IPS DF 4.7 (cell line): ENCODE measurements around the gene EDEM3.
"Not testable (repeated sequence)": the region's sequence is repeated elsewhere in the genome, so short reads cannot be mapped to it uniquely, and the experiment has no call there.

Source experiments
- DNase-seq: peaks from one replicate; pipeline ENCODE4 v3.0.0-alpha.2; 2013; ENCODE audit warnings: low spot score; ENCODE audit errors: extremely low read depth

EDEM3 gene

DNA sequence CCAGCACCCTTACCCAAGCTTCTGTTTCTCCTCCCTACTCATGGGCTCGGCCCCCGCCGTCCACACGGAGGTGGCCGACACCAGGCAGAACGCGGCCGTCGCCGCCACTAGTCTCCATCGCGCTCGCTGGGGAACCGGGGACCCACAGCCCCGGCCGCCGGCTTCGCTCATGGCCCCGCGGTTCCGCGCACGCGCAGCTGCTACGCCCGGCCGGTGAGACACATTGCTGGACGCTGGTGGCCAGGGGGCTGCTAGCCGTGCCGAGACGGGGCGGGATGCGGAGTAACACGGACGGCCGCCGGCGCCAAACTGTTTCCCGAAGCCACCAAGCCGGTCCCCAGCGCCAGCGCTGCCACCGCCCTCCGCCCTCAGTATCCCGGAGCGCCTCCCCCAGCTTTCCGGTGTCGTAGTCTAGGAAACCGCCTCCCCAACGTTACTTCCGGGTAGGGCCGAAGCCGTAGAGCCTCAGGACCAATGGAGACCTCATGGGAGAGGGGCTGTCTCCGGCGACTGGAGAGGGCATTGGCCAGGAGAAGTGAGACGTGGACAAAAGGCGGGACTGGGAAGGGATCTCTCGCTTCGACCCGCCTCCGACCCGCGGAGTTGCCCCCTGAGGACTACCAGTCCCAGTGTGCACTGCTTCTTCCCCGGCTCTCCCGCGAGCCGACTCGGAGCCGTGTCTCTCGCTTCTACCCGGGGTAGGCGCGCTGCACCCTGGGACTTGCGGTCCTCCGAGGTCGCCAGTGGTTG, at the start of gene EDEM3:
Gene EDEM3 (minus strand): TSS at position 383 of the 750 bp plus-strand sequence. CDS start 212 bp downstream, at position 171.
- DNase-seq = peak; percentile 98

DNA sequence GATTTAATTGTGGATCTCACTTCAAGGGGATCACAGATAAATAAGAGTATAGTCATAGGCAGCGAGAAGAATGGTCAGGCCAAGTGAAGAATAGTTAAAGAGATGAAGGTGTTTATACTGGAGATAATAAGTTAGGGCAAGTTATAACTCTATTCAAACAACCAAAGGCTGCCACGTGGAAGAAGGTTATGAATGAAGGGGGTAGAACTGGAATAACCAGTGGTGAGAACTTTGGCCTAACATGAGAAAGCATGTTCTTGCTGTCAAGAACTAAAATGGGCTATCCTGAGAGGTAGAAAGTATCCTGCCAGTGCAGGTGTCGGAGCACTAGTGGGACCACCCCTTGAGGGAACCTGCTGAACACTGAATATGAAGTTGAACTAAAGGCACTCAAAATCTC, 49.6 kb upstream of the EDEM3 start:
- no peak for DNase-seq

DNA sequence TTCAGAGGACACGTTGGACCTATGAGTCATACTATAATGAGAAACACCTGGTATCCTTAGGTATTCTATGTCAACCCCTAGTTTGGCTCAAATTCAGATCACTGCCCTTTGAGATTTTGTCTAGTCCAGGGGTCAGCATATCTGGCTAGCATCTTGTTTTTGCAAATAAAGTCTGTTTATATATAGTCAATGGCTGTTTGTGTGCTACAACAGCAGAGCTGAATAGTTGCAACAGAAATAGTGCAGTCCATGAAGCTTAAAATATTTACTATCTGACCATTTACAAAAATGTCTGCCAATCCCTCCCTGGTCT, 48.5 kb upstream of the EDEM3 start:
- DNase-seq = no peak

- DNase-seq = no peak
Observed at GRCh38 chr1:184802354-184803179, 47.9 kb upstream of the EDEM3 start.

DNA sequence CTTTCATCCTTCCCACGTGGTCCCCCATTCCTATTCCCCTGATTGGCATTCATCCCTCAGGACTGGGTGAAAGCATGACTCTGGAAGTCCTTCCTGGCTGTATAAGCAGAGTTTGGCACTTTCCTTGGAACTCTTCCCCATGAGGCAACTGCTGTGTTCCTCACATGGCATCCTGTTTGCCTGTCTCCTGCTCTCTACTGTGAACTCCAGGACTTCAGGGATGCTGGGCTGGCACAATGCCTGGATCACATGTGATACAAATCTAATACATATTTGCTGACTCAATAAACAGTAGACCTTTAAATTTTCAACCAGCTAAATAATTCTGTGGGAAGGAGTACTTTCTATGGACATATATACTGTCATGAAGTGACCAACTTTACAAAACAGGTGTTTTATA, 46.8 kb upstream of the EDEM3 start:
- DNase-seq = no peak

GRCh38 chr1:184800876-184801275, 46.2 kb upstream of the EDEM3 start:
- no peak for DNase-seq

DNA sequence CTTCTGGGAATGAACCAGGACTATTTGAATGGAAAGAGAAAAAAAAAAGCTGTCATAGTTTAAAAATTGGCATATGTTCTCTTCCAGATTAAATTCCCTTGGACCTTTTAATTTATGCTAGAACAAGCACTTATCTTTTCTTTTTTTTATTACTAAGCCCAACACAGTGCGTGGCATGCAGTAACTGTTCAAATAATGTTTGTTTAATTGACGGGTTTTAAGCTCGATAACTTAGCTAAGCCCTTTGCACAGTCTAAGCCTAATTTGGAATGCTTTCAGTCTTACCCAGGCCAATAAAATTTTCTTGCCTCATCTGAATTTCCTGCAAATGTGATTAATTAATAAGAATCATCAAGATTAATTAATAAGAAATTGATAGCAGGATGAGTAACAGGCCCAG, 39.3 kb upstream of the EDEM3 start:
- DNase-seq = no peak

- DNase-seq = no peak
Observed at GRCh38 chr1:184792450-184792969, 37.9 kb upstream of the EDEM3 start.

DNA sequence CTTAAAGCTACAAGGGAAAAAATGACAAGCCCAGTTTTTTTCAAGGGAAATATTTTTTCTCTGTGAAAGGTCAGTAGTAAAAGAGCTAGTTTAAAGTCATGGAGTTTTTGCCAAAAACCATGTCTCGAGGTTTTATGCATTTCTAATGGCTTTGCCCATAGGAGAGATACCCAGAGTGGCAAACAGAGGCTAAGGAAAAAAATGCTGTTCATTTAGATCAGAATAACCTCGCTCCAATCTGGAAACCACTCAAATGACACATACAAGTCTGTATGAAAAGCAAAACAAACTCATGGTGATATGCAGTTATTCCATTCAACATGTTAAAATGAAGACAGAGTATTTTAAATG, 36.9 kb upstream of the EDEM3 start:
- DNase-seq = no peak

GRCh38 chr1:184790642-184791549, 36.2 kb upstream of the EDEM3 start:
- no peak for DNase-seq

- DNase-seq = no peak
Observed at GRCh38 chr1:184789884-184790283, 35.2 kb upstream of the EDEM3 start.

DNA sequence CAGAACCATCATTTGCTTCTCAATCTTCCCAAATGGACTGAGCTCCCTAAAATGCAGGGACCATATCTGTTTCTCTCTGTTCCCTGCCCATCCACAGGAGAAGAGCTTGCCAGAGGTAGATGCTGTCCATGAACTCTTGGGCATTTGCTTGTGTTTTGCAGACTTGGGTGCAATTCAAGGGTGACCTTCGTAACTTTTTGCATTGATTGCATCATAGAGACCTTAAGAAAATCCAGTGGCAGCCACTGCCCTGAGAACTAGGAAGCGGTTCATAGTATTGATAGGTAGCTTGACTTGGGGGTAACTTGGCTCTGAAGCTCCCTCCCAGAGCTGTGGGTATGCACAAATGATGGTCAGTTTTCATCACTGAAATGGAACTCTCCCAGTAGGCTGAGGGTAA, 34.3 kb upstream of the EDEM3 start:
- no peak for DNase-seq

GRCh38 chr1:184785529-184785928, 30.9 kb upstream of the EDEM3 start:
- no peak for DNase-seq

GRCh38 chr1:184783723-184784122, 29.1 kb upstream of the EDEM3 start:
- not testable (repeated sequence) for DNase-seq

- no peak for DNase-seq
Observed at GRCh38 chr1:184781941-184782340, 27.3 kb upstream of the EDEM3 start.

GRCh38 chr1:184775885-184776284, 21.2 kb upstream of the EDEM3 start:
- DNase-seq = no peak

DNA sequence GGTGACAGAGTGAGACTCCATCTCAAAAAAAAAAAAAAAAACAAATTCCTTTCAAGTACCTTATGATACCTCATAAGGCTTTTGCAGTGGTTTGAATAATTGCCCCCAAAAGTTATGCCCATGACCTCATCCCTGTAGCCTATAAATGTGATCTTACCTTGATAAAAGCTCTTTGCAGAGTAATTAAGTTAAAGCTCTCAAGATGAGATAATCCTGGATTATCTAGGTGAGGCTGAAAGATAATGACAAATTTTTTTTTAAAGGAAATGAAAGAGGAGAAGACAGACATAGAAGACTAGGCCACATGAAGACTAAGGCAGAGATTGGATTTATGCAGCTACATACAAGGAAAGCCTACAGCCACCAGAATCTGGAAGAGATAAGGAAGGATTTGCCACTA, 20.7 kb upstream of the EDEM3 start:
- no peak for DNase-seq

- DNase-seq = no peak
Observed at GRCh38 chr1:184773762-184774320, 19.2 kb upstream of the EDEM3 start.

DNA sequence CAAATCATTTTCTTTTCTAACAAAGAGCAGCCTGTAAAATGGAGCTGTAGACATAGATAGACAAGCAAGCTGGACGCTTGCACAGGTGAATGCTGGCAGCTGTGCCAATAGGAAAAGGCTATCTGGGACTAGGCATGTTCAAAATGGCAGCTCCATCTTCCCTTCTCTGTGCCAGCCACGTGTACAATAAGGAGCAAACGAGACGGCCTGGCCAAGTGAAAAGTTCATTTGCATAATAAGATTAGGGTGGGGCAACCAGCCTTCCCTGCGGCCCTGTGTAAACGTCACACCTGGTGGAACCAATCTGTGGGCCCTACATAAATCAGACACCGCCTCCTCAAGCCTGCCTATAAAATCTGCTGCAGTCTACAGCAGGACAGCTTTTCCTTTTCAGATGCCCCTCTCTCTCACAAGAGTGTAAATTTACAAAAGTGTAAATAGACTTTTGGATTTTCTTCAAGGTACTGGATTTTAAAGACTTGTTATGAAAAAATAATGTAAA, 16.6 kb upstream of the EDEM3 start:
- no peak for DNase-seq

- DNase-seq = no peak
Observed at GRCh38 chr1:184770181-184770979, 15.7 kb upstream of the EDEM3 start.
